SU-DHL-6 (cell line): ENCODE results near the gene AKR7A3.

ENCODE experiments used
- H2AFZ ChIP-seq: fragments of 200-600 bp; sonication (generic); 2 replicates; pipeline ENCODE4 v1.6.1; 2014; ENCODE audit warnings: low read depth, mild to moderate bottlenecking, moderate library complexity, mixed read lengths, antibody characterized with exemption, low read length; ENCODE audit not compliant: severe bottlenecking
- H3F3A ChIP-seq: fragments of 200-600 bp; shearing (Covaris generic); 2 replicates; pipeline ENCODE4 v1.6.0; 2016; ENCODE audit warnings: antibody characterized with exemption, mild to moderate bottlenecking; ENCODE audit not compliant: insufficient read depth
- H3K27ac ChIP-seq: fragments of 200-600 bp; sonication (generic); 2 replicates; pipeline ENCODE4 v1.5.1; 2016; ENCODE audit warnings: low read depth, mild to moderate bottlenecking, low read length, moderate library complexity, mixed read lengths
- H3K27me3 ChIP-seq: fragments of 200-600 bp; sonication (generic), shearing (Covaris generic); 2 replicates; pipeline ENCODE4 v1.6.0; 2014; ENCODE audit warnings: mild to moderate bottlenecking, low read length
- H3K36me3 ChIP-seq: fragments of 200-600 bp; sonication (generic); 2 replicates; pipeline ENCODE4 v1.6.1; 2014; ENCODE audit warnings: mild to moderate bottlenecking, low read length, mixed read lengths
- H3K4me2 ChIP-seq: fragments of 300-600, 200-600 bp; shearing (Covaris generic), sonication (generic); 2 replicates; pipeline ENCODE4 v1.6.0; 2014; ENCODE audit warnings: low read length, low read depth, mild to moderate bottlenecking; ENCODE audit not compliant: poor library complexity, severe bottlenecking
- H3K4me3 ChIP-seq: fragments of 200-600 bp; sonication (generic); 2 replicates; pipeline ENCODE4 v1.5.1; 2014; ENCODE audit warnings: antibody characterized with exemption, low read length, mild to moderate bottlenecking, mixed read lengths; ENCODE audit not compliant: insufficient read depth, poor library complexity, severe bottlenecking
- H3K79me2 ChIP-seq: fragments of 200-600 bp; sonication (generic); 2 replicates; pipeline ENCODE4 v1.6.1; 2014; ENCODE audit warnings: mild to moderate bottlenecking, low read length, moderate library complexity; ENCODE audit not compliant: insufficient read depth
- H3K9ac ChIP-seq: fragments of 200-600 bp; sonication (generic); 2 replicates; pipeline ENCODE4 v1.7.0; 2014; ENCODE audit warnings: mild to moderate bottlenecking, low read length
- H3K9me2 ChIP-seq: fragments of 200-600 bp; sonication (generic); replicated peaks from 2 replicates; pipeline ENCODE4 v1.6.1; 2014; ENCODE audit warnings: low read length; ENCODE audit not compliant: insufficient read depth
- H3K9me3 ChIP-seq: fragments of 200-600 bp; sonication (generic); 2 replicates; pipeline ENCODE4 v1.6.1; 2014; ENCODE audit warnings: low read length, mixed read lengths; ENCODE audit not compliant: insufficient read depth
- H4K20me1 ChIP-seq: fragments of 200-600 bp; sonication (generic); 2 replicates; pipeline ENCODE4 v1.6.1; 2014; ENCODE audit warnings: low read depth, mild to moderate bottlenecking, antibody characterized with exemption, low read length, moderate library complexity, mixed read lengths
- EZH2phosphoT487 ChIP-seq: fragments of 200-600 bp; sonication (generic), shearing (Covaris generic); conservative IDR thresholded peaks from 2 replicates; pipeline ENCODE4 v1.6.1; 2018; ENCODE audit warnings: mild to moderate bottlenecking, antibody characterized with exemption, low read length, moderate library complexity, mixed read lengths
- TF ChIP-seq, protein P1 (sequence below): fragments of 200-600 bp; sonication (generic); IDR thresholded peaks from one replicate; pipeline ENCODE4 v1.5.1; 2017; ENCODE audit warnings: antibody characterized with exemption, mild to moderate bottlenecking, low read length, moderate library complexity; ENCODE audit not compliant: insufficient read depth, poor library complexity, severe bottlenecking

The AKR7A3 gene

DNA sequence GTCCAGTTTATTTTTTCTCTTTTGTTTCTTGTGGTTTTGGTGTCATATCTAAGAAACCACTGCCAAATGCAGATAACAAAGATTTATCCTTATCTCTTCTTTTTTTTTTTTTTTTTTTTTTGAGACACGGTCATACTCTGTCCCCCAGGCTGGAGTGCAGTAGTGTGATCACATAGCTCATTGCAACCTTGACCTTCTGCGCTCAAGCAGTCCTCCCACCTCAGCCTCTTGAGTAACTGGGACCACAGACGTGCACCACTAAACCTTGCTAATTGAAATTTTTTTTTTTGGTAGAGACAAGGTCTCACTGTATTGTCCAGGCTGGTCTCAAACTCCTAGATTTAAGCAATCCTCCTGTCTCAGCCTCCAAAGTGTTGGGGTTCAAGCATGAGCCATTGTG lies 32.5 kb upstream of the AKR7A3 start:
- Histone ChIP-seq H3K4me2 (no peak overlapping the region), H2AFZ (no peak overlapping the region), H3K79me2 (no peaks in the 10 kb centered on the region), H3K27ac (no peak overlapping the region), H3K9me2 (no peaks in the 10 kb centered on the region), H3F3A (no peaks in the 10 kb centered on the region; the same call in 1 of the 2 replicates), H3K9ac (no peak overlapping the region), H4K20me1 (no peaks in the 10 kb centered on the region), H3K36me3 (no peaks in the 10 kb centered on the region), H3K9me3 (no peaks in the 10 kb centered on the region), H3K27me3 (no peaks in the 10 kb centered on the region), H3K4me3 (no peak overlapping the region)
- TF ChIP-seq, protein P1, sequence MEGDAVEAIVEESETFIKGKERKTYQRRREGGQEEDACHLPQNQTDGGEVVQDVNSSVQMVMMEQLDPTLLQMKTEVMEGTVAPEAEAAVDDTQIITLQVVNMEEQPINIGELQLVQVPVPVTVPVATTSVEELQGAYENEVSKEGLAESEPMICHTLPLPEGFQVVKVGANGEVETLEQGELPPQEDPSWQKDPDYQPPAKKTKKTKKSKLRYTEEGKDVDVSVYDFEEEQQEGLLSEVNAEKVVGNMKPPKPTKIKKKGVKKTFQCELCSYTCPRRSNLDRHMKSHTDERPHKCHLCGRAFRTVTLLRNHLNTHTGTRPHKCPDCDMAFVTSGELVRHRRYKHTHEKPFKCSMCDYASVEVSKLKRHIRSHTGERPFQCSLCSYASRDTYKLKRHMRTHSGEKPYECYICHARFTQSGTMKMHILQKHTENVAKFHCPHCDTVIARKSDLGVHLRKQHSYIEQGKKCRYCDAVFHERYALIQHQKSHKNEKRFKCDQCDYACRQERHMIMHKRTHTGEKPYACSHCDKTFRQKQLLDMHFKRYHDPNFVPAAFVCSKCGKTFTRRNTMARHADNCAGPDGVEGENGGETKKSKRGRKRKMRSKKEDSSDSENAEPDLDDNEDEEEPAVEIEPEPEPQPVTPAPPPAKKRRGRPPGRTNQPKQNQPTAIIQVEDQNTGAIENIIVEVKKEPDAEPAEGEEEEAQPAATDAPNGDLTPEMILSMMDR: no peak
- no peak for TF ChIP-seq EZH2phosphoT487

DNA sequence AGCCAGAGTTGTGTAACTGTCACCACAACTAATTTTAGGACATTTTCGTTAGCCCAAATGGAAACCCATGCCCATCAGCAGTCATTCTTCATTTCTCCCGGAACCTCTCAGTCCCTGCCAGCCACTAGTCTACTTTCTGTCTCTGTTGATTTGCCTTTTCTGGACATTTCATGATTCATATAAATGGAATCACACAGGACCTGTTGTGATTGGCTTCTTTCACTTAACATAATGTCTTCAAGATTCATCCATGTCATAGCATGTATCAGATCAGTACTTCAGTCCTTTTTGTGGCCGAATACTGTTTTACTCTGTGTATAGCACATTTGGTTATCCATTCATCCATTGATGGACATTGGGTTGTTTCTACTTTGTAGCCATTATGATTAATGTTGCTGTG lies 30.6 kb upstream of the AKR7A3 start:
- TF ChIP-seq EZH2phosphoT487: no peak
- TF ChIP-seq, protein P1: no peak
- Histone ChIP-seq H3K9me2 (no peaks in the 10 kb centered on the region), H3F3A (no peaks in the 10 kb centered on the region; the same call in 1 of the 2 replicates), H4K20me1 (no peaks in the 10 kb centered on the region), H3K9ac (no peak overlapping the region), H3K4me2 (no peak overlapping the region), H3K9me3 (no peaks in the 10 kb centered on the region), H3K36me3 (no peaks in the 10 kb centered on the region), H2AFZ (no peak overlapping the region), H3K79me2 (no peaks in the 10 kb centered on the region), H3K4me3 (no peak overlapping the region), H3K27ac (no peak overlapping the region), H3K27me3 (no peaks in the 10 kb centered on the region)

DNA sequence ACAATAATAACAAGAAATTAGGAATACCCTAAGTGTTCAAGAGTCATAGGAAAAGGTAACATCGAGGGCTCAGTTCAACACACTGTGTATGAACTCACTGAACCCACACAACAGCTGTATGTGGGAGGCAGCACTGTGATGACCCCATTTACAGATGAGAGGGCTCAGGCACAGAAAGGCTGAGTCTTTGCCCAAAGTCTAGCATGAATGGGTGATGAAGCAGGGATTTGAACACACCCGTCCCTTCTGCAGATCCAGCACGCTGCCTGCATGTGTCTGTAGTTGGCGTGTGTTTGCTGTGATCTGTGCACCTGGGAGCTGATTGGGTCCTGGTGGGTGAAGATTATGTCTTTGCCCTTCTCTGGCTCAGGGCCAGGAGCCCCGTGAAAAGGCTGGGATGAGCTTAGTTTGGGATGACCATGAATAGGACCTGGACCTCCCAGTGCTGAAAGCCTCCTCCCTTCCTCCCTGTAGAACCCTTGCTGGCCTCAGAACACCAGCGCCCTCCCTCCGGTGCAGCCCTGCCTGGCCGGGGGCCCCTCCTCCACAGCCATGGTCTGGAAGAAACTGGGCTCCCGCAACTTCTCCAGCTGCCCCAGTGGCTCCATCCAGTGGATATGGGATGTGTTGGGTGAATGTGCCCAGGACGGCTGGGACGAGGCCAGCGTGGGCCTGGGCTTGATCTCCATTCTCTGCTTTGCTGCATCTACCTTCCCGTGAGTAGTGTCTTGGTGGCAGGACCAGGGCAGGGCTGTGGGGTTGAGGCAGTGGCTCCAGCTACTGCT lies 28.7 kb upstream of the AKR7A3 start:
- no peaks in the 10 kb centered on the region for H3K9me2 ChIP-seq
- no peak overlapping the region for H3K4me3 ChIP-seq
- H3K79me2 ChIP-seq: no peaks in the 10 kb centered on the region
- no peaks in the 10 kb centered on the region for H3K9me3 ChIP-seq
- H3K27ac ChIP-seq: no peak overlapping the region
- no peaks in the 10 kb centered on the region for H3K27me3 ChIP-seq
- no peaks in the 10 kb centered on the region for H3K36me3 ChIP-seq
- no peak overlapping the region for H3K9ac ChIP-seq
- TF ChIP-seq, protein P1: no peak
- TF ChIP-seq EZH2phosphoT487: no peak
- no peak overlapping the region for H2AFZ ChIP-seq
- peaks cover 7% of the 10 kb centered on the region; the same call in 1 of the 2 replicates for H3F3A ChIP-seq
- H3K4me2 ChIP-seq: no peak overlapping the region
- no peaks in the 10 kb centered on the region for H4K20me1 ChIP-seq
